Measurements from ENCODE around the gene CHD1L. TPM values are rescaled to one million over a fixed set of nuclear protein-coding genes. Genes with fewer than 3 reads are reported as not detected.
"Not testable (repeated sequence)": the region's sequence is repeated elsewhere in the genome, so short reads cannot be mapped to it uniquely, and the experiment has no call there.

The CHD1L gene
- 10 to 100 TPM; 11.5 to 21.5 TPM for total RNA-seq

- Histone ChIP-seq H3K4me3 (peak within 1 kb of the TSS; percentile 64 to 65), H3K9me3 (no peaks in the 10 kb centered on the region), H3K36me3 (replicated peaks in 1 of 2; ENCODE audit: insufficient read depth in 1 of 2, low read depth in 2 of 2) (no peaks in the 10 kb centered on the region), H3K27ac (peak within 1 kb of the TSS; percentile 69 to 91 (median 79)), H3K4me1 (peaks cover 53% of the 10 kb centered on the region), H3K27me3 (no peaks in the 10 kb centered on the region)
- WGBS, 2 donors, result 0% methylated on average over 81 of the region's 82 CpGs; no CpG with 5 or more reads in 1 of the 2 donors
- peak; percentile 29 to 83 (median 74) for TF ChIP-seq POLR2A (IDR thresholded peaks at IDR 0.05)
- TF ChIP-seq CTCF (IDR thresholded peaks at IDR 0.05), result peak; percentile 79 to 100 (median 97)
- peak; percentile 96 to 98 (median 97) for DNase-seq
- ATAC-seq, result peak; percentile 93
- intact Hi-C loops (cut with DNase I), result loop anchor here (10.0 kb wide), 1 partner anchor 68 kb away; the partner anchor contains the start of gene PRKAB2
These were observed at the start of gene CHD1L for GRCh38 chr1:147242449-147243227. Gene CHD1L, plus strand, starts transcription at chr1:147242684. Its CDS starts 20 bp downstream, at chr1:147242704.

GRCh38 chr1:147197324-147197723 is 45.2 kb upstream of the CHD1L start:
- H3K27me3 ChIP-seq, result not testable (repeated sequence)

GRCh38 chr1:147201276-147201675 is 41.2 kb upstream of the CHD1L start:
- DNase-seq (no peak), ATAC-seq (no peak)
- no peaks in the 10 kb centered on the region for H3K9me3 ChIP-seq
- no peaks in the 10 kb centered on the region for H3K27me3 ChIP-seq
- H3K27ac ChIP-seq, result no peak overlapping the region
- 89 to 94% methylated on average over 4 of the region's 4 CpGs for WGBS, 2 donors
- TF ChIP-seq POLR2A (IDR thresholded peaks at IDR 0.05) (no peak), CTCF (IDR thresholded peaks at IDR 0.05) (no peak)
- intact Hi-C loops (cut with DNase I), result no loop called here
- H3K36me3 ChIP-seq (replicated peaks in 1 of 2; ENCODE audit: insufficient read depth in 1 of 2, low read depth in 2 of 2), result no peaks in the 10 kb centered on the region
- peaks cover 16% of the 10 kb centered on the region for H3K4me1 ChIP-seq
- H3K4me3 ChIP-seq, result no peak overlapping the region

More at GRCh38 chr1:147197324-147197723, 45.2 kb upstream of the CHD1L start:
- ATAC-seq, result peak; percentile 33
- 25 to 43% methylated on average over 3 of the region's 3 CpGs for WGBS, 2 donors
- H3K9me3 ChIP-seq; H3K4me3 ChIP-seq; H3K36me3 ChIP-seq (replicated peaks in 1 of 2; ENCODE audit: insufficient read depth in 1 of 2, low read depth in 2 of 2); DNase-seq; H3K27ac ChIP-seq; intact Hi-C loops (cut with DNase I): not testable (repeated sequence)
- peaks cover 13% of the 10 kb centered on the region for H3K4me1 ChIP-seq

GRCh38 chr1:147201786-147202185 is 40.7 kb upstream of the CHD1L start:
- H3K9me3 ChIP-seq, result no peaks in the 10 kb centered on the region
- no peaks in the 10 kb centered on the region for H3K27me3 ChIP-seq
- no peak overlapping the region for H3K27ac ChIP-seq
- DNase-seq (no peak), ATAC-seq (no peak)
- intact Hi-C loops (cut with DNase I), result no loop called here
- no peak overlapping the region for H3K4me3 ChIP-seq
- peaks cover 14% of the 10 kb centered on the region for H3K4me1 ChIP-seq
- no peak for TF ChIP-seq POLR2A (IDR thresholded peaks at IDR 0.05)
- no peak for TF ChIP-seq CTCF (IDR thresholded peaks at IDR 0.05)
- WGBS, 2 donors, result 94 to 100% methylated on average over 1 of the region's 1 CpG
- no peaks in the 10 kb centered on the region for H3K36me3 ChIP-seq (replicated peaks in 1 of 2; ENCODE audit: insufficient read depth in 1 of 2, low read depth in 2 of 2)

- Histone ChIP-seq H3K9me3 (no peaks in the 10 kb centered on the region), H3K27me3 (no peaks in the 10 kb centered on the region), H3K36me3 (replicated peaks in 1 of 2; ENCODE audit: insufficient read depth in 1 of 2, low read depth in 2 of 2) (no peaks in the 10 kb centered on the region), H3K27ac (no peak overlapping the region), H3K4me1 (peaks cover 6% of the 10 kb centered on the region), H3K4me3 (no peak overlapping the region)
- WGBS, 2 donors, result 64 to 68% methylated on average over 2 of the region's 2 CpGs
- no peak for DNase-seq
- ATAC-seq, result no peak
- TF ChIP-seq CTCF (IDR thresholded peaks at IDR 0.05) (no peak), POLR2A (IDR thresholded peaks at IDR 0.05) (no peak)
- intact Hi-C loops (cut with DNase I), result no loop called here
These were observed 39.9 kb upstream of the CHD1L start for GRCh38 chr1:147202576-147202975.
